Esophagus squamous epithelium (tissue), 5 donors: ENCODE data around the gene TH. TPM values are rescaled to one million over a fixed set of nuclear protein-coding genes. Genes with fewer than 3 reads are reported as not detected.

Source experiments
- DNase-seq: peaks from one replicate; lab custom pipeline; 2025; lab: John Stamatoyannopoulos, UW
- H3K27ac ChIP-seq, 4 donors: fragments of 200-600 bp; sonication (generic); one replicate each; pipeline ENCODE4 v1.5.1; 2016 to 2019; ENCODE audit warnings: mild to moderate bottlenecking in 1 of 4
- H3K27me3 ChIP-seq, 4 donors: fragments of 200-600 bp; sonication (generic); 1 replicate in 3 of 4; 2 replicates in 1 of 4; pipeline versions ENCODE4 v1.5.1 to v1.6.0; 2017 to 2021; ENCODE audit warnings: antibody characterized with exemption in 1 of 4
- H3K36me3 ChIP-seq, 3 donors: fragments of 200-600 bp; sonication (generic); one replicate each; pipeline ENCODE4 v1.5.1; 2016 to 2019
- H3K4me1 ChIP-seq, 3 donors: fragments of 200-600 bp; sonication (generic); one replicate each; pipeline ENCODE4 v1.5.1; 2017 to 2019
- H3K4me3 ChIP-seq, 4 donors: fragments of 200-600 bp; sonication (generic); 1 replicate in 3 of 4; 2 replicates in 1 of 4; pipeline ENCODE4 v1.5.1; 2016 to 2019; ENCODE audit warnings: mild to moderate bottlenecking in 2 of 4, moderate library complexity in 1 of 4
- H3K9me3 ChIP-seq, 3 donors: fragments of 200-600 bp; sonication (generic); one replicate each; pipeline ENCODE4 v1.5.1; 2016 to 2019
- POLR2A ChIP-seq, 4 donors: fragments of 450-650 bp; IDR thresholded peaks; one replicate each; pipeline ENCODE4 v1.6.1; 2017; ENCODE audit warnings: antibody characterized with exemption in 4 of 4, mild to moderate bottlenecking in 4 of 4, moderate library complexity in 3 of 4
- WGBS, 2 donors: methylation state at CpG; one replicate each; pipeline ENCODE4 v1.1.5; 2018; 5-methylcytosine and 5-hydroxymethylcytosine counted together
- intact Hi-C: fragments of 100-400 bp; cut with DNase I; formaldehyde crosslinking; loops from one replicate; pipeline ENCODE4 v1.15.0; 2022
- total RNA-seq, 4 donors: library from RNA; depleted of rRNA; stranded (reverse); fragments of >200 nt; gene quantifications; one replicate each; pipeline ENCODE4 v1.1.0, GENCODE V29; 2016
- TF ChIP-seq, protein P1 (sequence below), 6 experiments: fragments of 450-650 bp in 4 of 6; fragments of 200-600 bp in 2 of 6; sonication (generic) in 2 of 6; IDR thresholded peaks; one replicate each; pipeline ENCODE4 v1.5.1; 2016 to 2019; ENCODE audit warnings: antibody characterized with exemption in 6 of 6, mild to moderate bottlenecking in 4 of 6, moderate library complexity in 4 of 6
- donor health status: DM: yes; HTN: yes; CAD: no.

TH gene
- total RNA-seq, 4 donors from 2014 or later: 0.34 to 0.76 TPM; not detected in 2

DNA sequence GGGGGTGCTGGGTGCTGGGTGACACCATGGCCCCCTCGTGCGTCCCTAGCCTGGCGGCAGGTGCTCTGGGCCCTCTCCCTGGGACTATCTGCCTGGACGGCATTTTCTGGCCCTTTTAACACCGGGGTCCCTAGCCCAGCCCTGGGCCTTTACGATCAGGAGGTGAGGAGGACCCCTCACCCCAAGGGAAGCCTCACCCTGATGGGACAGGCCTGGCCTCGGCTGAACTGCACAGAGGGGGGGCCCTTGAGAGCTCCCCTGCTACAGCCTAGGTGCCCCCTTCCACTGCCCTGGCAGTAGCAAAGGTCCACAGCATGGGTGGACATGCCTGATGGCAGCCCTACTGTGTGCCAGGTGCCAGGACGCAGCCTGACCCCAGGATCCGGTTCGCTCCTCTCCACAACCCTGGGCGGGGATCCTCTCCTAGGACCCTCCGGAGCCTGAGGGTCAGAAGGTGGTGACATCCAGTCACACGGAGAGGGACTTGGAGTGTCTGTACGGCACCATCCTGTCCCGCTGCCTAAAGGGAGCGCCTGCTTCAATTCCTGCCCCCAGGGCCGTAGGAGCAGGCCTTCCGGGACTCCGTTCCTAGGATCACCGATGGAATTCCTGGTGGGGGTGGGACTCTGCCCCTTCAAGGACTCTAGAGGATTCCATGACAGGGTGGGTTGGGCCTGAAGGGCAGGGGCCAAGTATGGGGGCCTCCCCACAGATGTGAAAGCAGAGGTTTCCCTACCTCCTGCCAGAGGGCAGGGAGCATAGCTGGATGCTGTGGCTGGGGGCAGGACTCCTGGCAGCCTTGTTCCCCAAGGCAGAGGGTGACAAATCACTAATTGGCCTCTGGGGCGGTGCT lies 33.0 kb upstream of the TH start:
- peaks cover 0 to 5% (median 0%) of the 10 kb centered on the region in 3 donors for H3K9me3 ChIP-seq
- no peak overlapping the region for H3K27ac ChIP-seq
- no peaks in the 10 kb centered on the region for H3K36me3 ChIP-seq
- no peak overlapping the region for H3K4me3 ChIP-seq
- intact Hi-C loops: loop anchor here (5.0 kb wide), 1 partner anchor 63 kb away; no protein-coding TSS in a partner anchor
- TF ChIP-seq POLR2A (IDR thresholded peaks at IDR 0.05): no peak
- TF ChIP-seq, protein P1, sequence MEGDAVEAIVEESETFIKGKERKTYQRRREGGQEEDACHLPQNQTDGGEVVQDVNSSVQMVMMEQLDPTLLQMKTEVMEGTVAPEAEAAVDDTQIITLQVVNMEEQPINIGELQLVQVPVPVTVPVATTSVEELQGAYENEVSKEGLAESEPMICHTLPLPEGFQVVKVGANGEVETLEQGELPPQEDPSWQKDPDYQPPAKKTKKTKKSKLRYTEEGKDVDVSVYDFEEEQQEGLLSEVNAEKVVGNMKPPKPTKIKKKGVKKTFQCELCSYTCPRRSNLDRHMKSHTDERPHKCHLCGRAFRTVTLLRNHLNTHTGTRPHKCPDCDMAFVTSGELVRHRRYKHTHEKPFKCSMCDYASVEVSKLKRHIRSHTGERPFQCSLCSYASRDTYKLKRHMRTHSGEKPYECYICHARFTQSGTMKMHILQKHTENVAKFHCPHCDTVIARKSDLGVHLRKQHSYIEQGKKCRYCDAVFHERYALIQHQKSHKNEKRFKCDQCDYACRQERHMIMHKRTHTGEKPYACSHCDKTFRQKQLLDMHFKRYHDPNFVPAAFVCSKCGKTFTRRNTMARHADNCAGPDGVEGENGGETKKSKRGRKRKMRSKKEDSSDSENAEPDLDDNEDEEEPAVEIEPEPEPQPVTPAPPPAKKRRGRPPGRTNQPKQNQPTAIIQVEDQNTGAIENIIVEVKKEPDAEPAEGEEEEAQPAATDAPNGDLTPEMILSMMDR (IDR thresholded peaks at IDR 0.05): no peak
- H3K4me1 ChIP-seq: peaks cover 4 to 40% (median 14%) of the 10 kb centered on the region in 3 donors
- WGBS, 2 donors: 83 to 86% methylated on average over 1 to 9 of the region's 21 CpGs
- DNase-seq: no peak
- peaks cover 0 to 50% (median 0%) of the 10 kb centered on the region in 4 donors for H3K27me3 ChIP-seq

DNA sequence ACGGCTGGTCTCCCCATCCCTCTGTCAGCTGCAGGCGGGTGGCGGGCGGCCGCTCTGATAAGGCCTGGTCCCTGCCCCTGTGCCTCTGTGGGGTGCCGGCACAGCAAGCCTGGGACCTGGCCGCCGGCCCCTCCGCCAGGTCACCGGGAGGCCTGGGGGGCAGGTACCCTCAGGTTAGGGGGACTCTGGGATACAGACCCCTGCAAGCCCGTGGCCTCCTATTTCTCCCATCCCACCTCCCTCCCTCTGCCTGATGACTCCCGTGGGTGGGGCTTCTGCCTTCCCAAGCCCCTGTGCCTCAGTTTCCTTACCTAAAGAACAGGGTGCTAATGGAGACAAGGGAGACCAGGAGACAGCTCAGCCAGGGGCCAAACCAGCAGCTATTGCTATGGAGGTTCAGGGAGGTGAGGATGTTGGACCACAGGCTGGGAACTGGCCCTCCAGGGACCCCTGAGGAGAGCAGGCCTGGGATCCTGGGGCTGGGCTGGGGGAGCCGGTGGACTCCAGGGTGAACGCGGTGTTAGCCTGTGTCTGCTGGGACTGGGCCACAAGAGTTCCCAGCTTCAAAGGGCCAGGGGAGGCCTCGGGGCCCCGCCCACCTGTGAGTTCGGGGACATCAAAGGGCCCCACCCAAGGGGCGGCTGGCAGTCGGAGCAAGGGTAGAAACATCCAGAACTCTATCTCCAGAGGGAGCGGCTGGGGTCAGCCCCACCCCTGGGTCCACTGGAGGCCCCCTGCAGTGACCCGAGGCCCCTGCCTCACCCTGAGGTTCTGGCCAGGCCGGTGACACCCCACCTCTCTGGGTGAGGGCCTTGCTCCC lies 32.0 kb upstream of the TH start:
- no peak for DNase-seq
- Histone ChIP-seq H3K27me3 (peaks cover 0 to 41% (median 0%) of the 10 kb centered on the region in 4 donors), H3K4me1 (peaks cover 4 to 35% (median 14%) of the 10 kb centered on the region in 3 donors), H3K27ac (no peak overlapping the region), H3K36me3 (no peaks in the 10 kb centered on the region), H3K9me3 (peaks cover 0 to 5% (median 0%) of the 10 kb centered on the region in 3 donors), H3K4me3 (no peak overlapping the region)
- WGBS, 2 donors: 53 to 76% methylated on average over 4 to 5 of the region's 23 CpGs
- TF ChIP-seq, protein P1 (IDR thresholded peaks at IDR 0.05): no peak
- TF ChIP-seq POLR2A (IDR thresholded peaks at IDR 0.05): no peak
- intact Hi-C loops: loop anchor here (5.0 kb wide), 1 partner anchor 64 kb away; no protein-coding TSS in a partner anchor

DNA sequence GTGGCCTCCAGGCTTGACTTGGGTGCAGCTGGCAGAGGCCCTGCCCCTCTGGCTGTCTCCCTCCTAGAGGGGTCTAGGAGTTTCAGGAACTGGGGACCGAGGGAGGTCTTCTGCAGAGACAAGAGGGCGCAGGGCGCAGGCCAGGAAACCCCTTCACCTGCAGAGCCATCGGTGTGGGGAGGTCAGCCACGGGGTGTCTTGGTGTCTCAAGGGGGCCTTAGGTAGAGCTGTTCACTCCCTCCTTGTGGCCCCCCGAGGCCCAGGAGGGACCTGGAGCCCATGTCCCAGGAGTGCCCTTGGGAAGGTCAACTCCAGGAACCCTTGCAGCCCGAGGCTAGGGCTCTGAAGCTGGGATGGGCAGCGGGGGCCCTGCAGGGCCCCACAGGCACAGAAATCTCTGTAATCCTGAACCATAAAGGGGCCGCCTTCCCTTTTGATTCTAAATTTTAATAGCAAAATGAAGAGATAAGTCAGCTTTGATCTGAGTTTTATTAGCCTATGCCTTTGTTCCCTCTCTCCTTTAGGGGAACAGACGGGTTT lies 31.4 kb upstream of the TH start:
- H3K36me3 ChIP-seq: no peaks in the 10 kb centered on the region
- TF ChIP-seq, protein P1 (IDR thresholded peaks at IDR 0.05): no peak
- TF ChIP-seq POLR2A (IDR thresholded peaks at IDR 0.05): no peak
- H3K27ac ChIP-seq: peak overlapping the region; percentile 30 to 78 (median 55)
- peaks cover 0 to 5% (median 0%) of the 10 kb centered on the region in 3 donors for H3K9me3 ChIP-seq
- WGBS, 2 donors: 60 to 79% methylated on average over 2 to 3 of the region's 10 CpGs
- intact Hi-C loops: loop anchor here (5.0 kb wide), 1 partner anchor 64 kb away; no protein-coding TSS in a partner anchor
- peaks cover 4 to 28% (median 14%) of the 10 kb centered on the region in 3 donors for H3K4me1 ChIP-seq
- H3K4me3 ChIP-seq: no peak overlapping the region
- no peak for DNase-seq
- peaks cover 0 to 34% (median 0%) of the 10 kb centered on the region in 4 donors for H3K27me3 ChIP-seq

DNA sequence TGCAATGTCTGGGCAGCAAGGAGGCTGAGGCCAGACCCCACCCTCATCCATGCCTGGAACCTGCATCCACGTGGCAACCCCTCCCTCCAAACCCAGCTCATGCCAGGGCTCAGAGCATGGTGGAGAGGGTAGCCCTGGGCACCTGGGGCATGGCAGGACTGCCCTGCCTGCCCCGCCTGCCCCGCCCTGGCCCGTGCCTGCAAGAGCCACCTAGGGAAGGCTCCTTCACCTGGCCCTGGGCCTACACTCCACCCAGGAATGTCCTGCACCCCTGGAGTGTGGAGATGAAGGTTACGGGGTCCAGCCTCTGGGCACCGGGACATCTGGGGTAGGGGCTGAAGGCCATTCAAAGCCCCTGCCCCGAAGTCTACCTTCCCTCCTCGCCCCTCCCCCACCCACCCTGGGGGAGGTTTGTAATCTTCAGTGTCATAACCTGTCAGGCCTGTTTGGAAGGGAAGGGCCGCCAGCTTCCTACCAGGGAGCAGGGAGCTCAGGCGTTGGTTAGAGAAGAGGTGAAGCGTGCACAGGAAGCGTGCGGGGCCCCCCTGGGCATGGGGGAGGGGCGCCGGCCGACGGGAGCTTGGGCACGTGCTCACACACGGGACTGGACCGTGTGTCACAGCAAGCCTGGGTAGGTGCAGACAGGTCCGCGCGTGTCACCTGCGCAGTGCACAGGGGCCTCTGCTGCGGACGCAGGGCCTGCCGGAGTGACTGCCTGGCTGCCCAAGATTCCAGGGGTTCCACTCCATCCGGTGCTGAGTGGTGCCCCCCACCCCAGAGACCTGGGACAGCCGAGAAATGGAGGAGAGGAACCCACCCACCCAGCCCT lies 30.7 kb upstream of the TH start:
- no peak for DNase-seq
- no peaks in the 10 kb centered on the region for H3K36me3 ChIP-seq
- no peak for TF ChIP-seq POLR2A (IDR thresholded peaks at IDR 0.05)
- H3K4me1 ChIP-seq: peaks cover 4 to 31% (median 14%) of the 10 kb centered on the region in 3 donors
- peak overlapping the region; percentile 30 to 78 (median 68) for H3K27ac ChIP-seq
- no peak overlapping the region for H3K4me3 ChIP-seq
- H3K9me3 ChIP-seq: peaks cover 0 to 1% (median 0%) of the 10 kb centered on the region in 3 donors
- intact Hi-C loops: loop anchor here (5.0 kb wide), 1 partner anchor 65 kb away; no protein-coding TSS in a partner anchor
- WGBS, 2 donors: 20 to 33% methylated on average over 2 to 3 of the region's 29 CpGs
- peaks cover 0 to 27% (median 0%) of the 10 kb centered on the region in 4 donors for H3K27me3 ChIP-seq
